Activated T-helper 1 cell treated with anti-CD3 and anti-CD28 coated beads, Interleukin-12 subunit alpha, Interleukin-12 subunit beta, Interleukin-2, Interleukin-4 antibody, amounts not matched to agents 30 ng/mL and 10 ng/mL and 1 ng/mL, durations not matched to agents 14 hours and 24 hours and 36 hours (primary cell): Measurements from ENCODE around the gene CDKN2A. TPM values are rescaled to one million over a fixed set of nuclear protein-coding genes. Genes with fewer than 3 reads are reported as not detected.
A peak's percentile ranks its signal among the peaks of the same experiment; 100 is the strongest.

ENCODE experiments used
- DNase-seq: peaks from one replicate; pipeline ENCODE4 v3.0.0; 2021; ENCODE audit warnings: low spot score
- H3K27ac Mint-ChIP-seq: one replicate; pipeline ENCODE4 v1.8.0; 2021; ENCODE audit warnings: mild to moderate bottlenecking, mixed read lengths
- H3K27me3 Mint-ChIP-seq: one replicate; pipeline ENCODE4 v1.8.0; 2022; ENCODE audit warnings: mild to moderate bottlenecking, moderate library complexity, mixed read lengths; ENCODE audit not compliant: insufficient read depth
- H3K36me3 Mint-ChIP-seq: one replicate; pipeline ENCODE4 v1.8.0; 2021; ENCODE audit warnings: low read depth, mixed read lengths
- H3K4me1 Mint-ChIP-seq: one replicate; pipeline ENCODE4 v1.8.0; 2021; ENCODE audit warnings: low read depth, mixed read lengths
- H3K4me3 Mint-ChIP-seq: one replicate; pipeline ENCODE4 v1.8.0; 2021; ENCODE audit warnings: mild to moderate bottlenecking, moderate library complexity, mixed read lengths
- H3K9me3 Mint-ChIP-seq: one replicate; pipeline ENCODE4 v1.8.0; 2021; ENCODE audit warnings: mixed read lengths
- intact Hi-C: fragments of 100-400 bp; cut with micrococcal nuclease; formaldehyde crosslinking; loops from one replicate; pipeline ENCODE4 v1.15.1; 2024
- total RNA-seq: library from RNA; stranded (reverse); gene quantifications from 2 replicates; pipeline ENCODE4 v1.2.3, GENCODE V29; 2022

The CDKN2A gene
- total RNA-seq, 1 donor from 2014 or later = 5.0 TPM

- DNase-seq = no peak
- peaks cover 8% of the 10 kb centered on the region for H3K4me1 Mint-ChIP-seq
- no peaks in the 10 kb centered on the region for H3K9me3 Mint-ChIP-seq
- intact Hi-C loops = loop anchor here (10.0 kb wide), 1 partner anchor 345 kb away; no protein-coding TSS in a partner anchor
- H3K4me3 Mint-ChIP-seq = no peak overlapping the region
- H3K27me3 Mint-ChIP-seq = peaks cover 25% of the 10 kb centered on the region
- peaks cover 2% of the 10 kb centered on the region for H3K36me3 Mint-ChIP-seq
- H3K27ac Mint-ChIP-seq = no peak overlapping the region
Measured at GRCh38 chr9:22030101-22030598, 36.0 kb upstream of the CDKN2A start.

- H3K36me3 Mint-ChIP-seq = peaks cover 2% of the 10 kb centered on the region
- peaks cover 25% of the 10 kb centered on the region for H3K27me3 Mint-ChIP-seq
- peaks cover 8% of the 10 kb centered on the region for H3K4me1 Mint-ChIP-seq
- no peak for DNase-seq
- H3K4me3 Mint-ChIP-seq = no peak overlapping the region
- no peak overlapping the region for H3K27ac Mint-ChIP-seq
- intact Hi-C loops = no loop called here
- H3K9me3 Mint-ChIP-seq = no peaks in the 10 kb centered on the region
Measured at GRCh38 chr9:22029231-22029630, 35.0 kb upstream of the CDKN2A start.

GRCh38 chr9:22028394-22028793, 34.2 kb upstream of the CDKN2A start:
- Mint-ChIP-seq H3K27me3 (peaks cover 25% of the 10 kb centered on the region), H3K36me3 (peaks cover 2% of the 10 kb centered on the region), H3K27ac (no peak overlapping the region), H3K4me1 (peaks cover 8% of the 10 kb centered on the region), H3K4me3 (no peak overlapping the region), H3K9me3 (no peaks in the 10 kb centered on the region)
- no peak for DNase-seq
- intact Hi-C loops = no loop called here

- no peak overlapping the region for H3K27ac Mint-ChIP-seq
- peaks cover 19% of the 10 kb centered on the region for H3K27me3 Mint-ChIP-seq
- no peak for DNase-seq
- intact Hi-C loops = no loop called here
- no peaks in the 10 kb centered on the region for H3K36me3 Mint-ChIP-seq
- H3K9me3 Mint-ChIP-seq = no peaks in the 10 kb centered on the region
- peaks cover 8% of the 10 kb centered on the region for H3K4me1 Mint-ChIP-seq
- no peak overlapping the region for H3K4me3 Mint-ChIP-seq
Measured at GRCh38 chr9:22026696-22027095, 32.5 kb upstream of the CDKN2A start.

GRCh38 chr9:22022396-22022795, 28.2 kb upstream of the CDKN2A start:
- no peak overlapping the region for H3K4me3 Mint-ChIP-seq
- intact Hi-C loops = no loop called here
- DNase-seq = no peak
- no peak overlapping the region for H3K27ac Mint-ChIP-seq
- peaks cover 5% of the 10 kb centered on the region for H3K9me3 Mint-ChIP-seq
- peaks cover 2% of the 10 kb centered on the region for H3K36me3 Mint-ChIP-seq
- peaks cover 33% of the 10 kb centered on the region for H3K27me3 Mint-ChIP-seq
- no peaks in the 10 kb centered on the region for H3K4me1 Mint-ChIP-seq

GRCh38 chr9:22010866-22011625, 16.9 kb upstream of the CDKN2A start:
- peaks cover 2% of the 10 kb centered on the region for H3K36me3 Mint-ChIP-seq
- DNase-seq = no peak
- H3K9me3 Mint-ChIP-seq = no peaks in the 10 kb centered on the region
- H3K4me1 Mint-ChIP-seq = peaks cover 21% of the 10 kb centered on the region
- intact Hi-C loops = no loop called here
- H3K4me3 Mint-ChIP-seq = no peak overlapping the region
- H3K27ac Mint-ChIP-seq = no peak overlapping the region
- peaks cover 44% of the 10 kb centered on the region for H3K27me3 Mint-ChIP-seq

- no peak overlapping the region for H3K27ac Mint-ChIP-seq
- intact Hi-C loops = loop anchor here (2.0 kb wide), 3 partner anchors 31 to 229 kb away; no protein-coding TSS in a partner anchor
Measured at GRCh38 chr9:22009506-22009867, 15.3 kb upstream of the CDKN2A start.

GRCh38 chr9:22008717-22009505, 14.7 kb upstream of the CDKN2A start, which contains the start of gene CDKN2B:
TSS of gene CDKN2B (minus strand) at chr9:22009305. CDS start at chr9:22008953, 352 bp downstream.
- Mint-ChIP-seq H3K27me3 (peaks cover 65% of the 10 kb centered on the region), H3K9me3 (no peaks in the 10 kb centered on the region), H3K4me1 (peaks cover 36% of the 10 kb centered on the region), H3K4me3 (peak within 1 kb of the TSS; percentile 82), H3K27ac (no peak within 1 kb of the TSS), H3K36me3 (peaks cover 12% of the 10 kb centered on the region)
- DNase-seq = peak; percentile 66
- intact Hi-C loops = loop anchor here (1.0 to 2.0 kb wide), 11 partner anchors 15 to 443 kb away; partner anchors contain the start of genes CDKN2A and CDKN2B-AS1

More at GRCh38 chr9:22009506-22009867, 15.3 kb upstream of the CDKN2A start:
- peaks cover 12% of the 10 kb centered on the region for H3K36me3 Mint-ChIP-seq
- H3K4me3 Mint-ChIP-seq = peak overlapping the region; percentile 82
- DNase-seq = no peak
- H3K4me1 Mint-ChIP-seq = peaks cover 35% of the 10 kb centered on the region
- peaks cover 60% of the 10 kb centered on the region for H3K27me3 Mint-ChIP-seq
- H3K9me3 Mint-ChIP-seq = no peaks in the 10 kb centered on the region

GRCh38 chr9:22008384-22008716, 14.2 kb upstream of the CDKN2A start:
- H3K9me3 Mint-ChIP-seq = no peaks in the 10 kb centered on the region
- peaks cover 64% of the 10 kb centered on the region for H3K27me3 Mint-ChIP-seq

GRCh38 chr9:22005702-22006606, 11.8 kb upstream of the CDKN2A start:
- intact Hi-C loops = no loop called here
- Mint-ChIP-seq H3K4me3 (peak overlapping the region; percentile 68), H3K27me3 (peaks cover 76% of the 10 kb centered on the region), H3K27ac (peak overlapping the region; percentile 43), H3K4me1 (peaks cover 36% of the 10 kb centered on the region), H3K9me3 (no peaks in the 10 kb centered on the region), H3K36me3 (peaks cover 15% of the 10 kb centered on the region)
- DNase-seq = no peak

More at GRCh38 chr9:22008384-22008716, 14.2 kb upstream of the CDKN2A start:
- Mint-ChIP-seq H3K27ac (no peak overlapping the region), H3K36me3 (peaks cover 14% of the 10 kb centered on the region), H3K4me1 (peaks cover 36% of the 10 kb centered on the region), H3K4me3 (peak overlapping the region; percentile 82)
- intact Hi-C loops = loop anchor here (1.0 to 2.0 kb wide), 11 partner anchors 14 to 444 kb away; partner anchors contain the start of genes CDKN2A and CDKN2B-AS1
- DNase-seq = no peak

- Mint-ChIP-seq H3K4me3 (peak overlapping the region; percentile 68), H3K27ac (peak overlapping the region; percentile 50)
- intact Hi-C loops = no loop called here
Measured at GRCh38 chr9:22005021-22005701, 11.0 kb upstream of the CDKN2A start.

GRCh38 chr9:22002038-22002437, 7.8 kb upstream of the CDKN2A start:
- no peaks in the 10 kb centered on the region for H3K9me3 Mint-ChIP-seq
- H3K4me3 Mint-ChIP-seq = no peak overlapping the region
- H3K27ac Mint-ChIP-seq = no peak overlapping the region
- peaks cover 18% of the 10 kb centered on the region for H3K36me3 Mint-ChIP-seq
- no peak for DNase-seq
- H3K27me3 Mint-ChIP-seq = peaks cover 76% of the 10 kb centered on the region
- intact Hi-C loops = no loop called here
- H3K4me1 Mint-ChIP-seq = peaks cover 22% of the 10 kb centered on the region

More at GRCh38 chr9:22005021-22005701, 11.0 kb upstream of the CDKN2A start:
- Mint-ChIP-seq H3K27me3 (peaks cover 74% of the 10 kb centered on the region), H3K36me3 (peaks cover 15% of the 10 kb centered on the region), H3K4me1 (peaks cover 36% of the 10 kb centered on the region), H3K9me3 (no peaks in the 10 kb centered on the region)
- no peak for DNase-seq
